RWPE1 (cell line): ENCODE results near the gene CEACAM5.
"Not testable (repeated sequence)": the region's sequence is repeated elsewhere in the genome, so short reads cannot be mapped to it uniquely, and the experiment has no call there.

Source experiments
- CTCF ChIA-PET: fragments of 350-600 bp; sonication (Branson Sonifier 250); formaldehyde crosslinking; extraction: SDS; loops from one replicate; lab custom pipeline; 2021; lab: Yijun Ruan, JAX
- POLR2A ChIA-PET: fragments of 400-600 bp; formaldehyde crosslinking; extraction: SDS; loops from one replicate; lab custom pipeline; 2020; ENCODE audit warnings: antibody characterized with exemption; ENCODE audit not compliant: low non-redundant PET; lab: Yijun Ruan, JAX
- DNase-seq: peaks from one replicate; pipeline ENCODE4 v3.0.0; 2012; ENCODE audit warnings: low spot score
- H3K27ac ChIP-seq: fragments of 450-650 bp; 2 replicates; pipeline ENCODE4 v1.5.1; 2017
- TF ChIP-seq, protein P1 (sequence below): fragments of 450-650 bp; conservative IDR thresholded peaks from 2 replicates; pipeline ENCODE4 v1.5.1; 2017; ENCODE audit warnings: low read depth, mild to moderate bottlenecking

The CEACAM5 gene

DNA sequence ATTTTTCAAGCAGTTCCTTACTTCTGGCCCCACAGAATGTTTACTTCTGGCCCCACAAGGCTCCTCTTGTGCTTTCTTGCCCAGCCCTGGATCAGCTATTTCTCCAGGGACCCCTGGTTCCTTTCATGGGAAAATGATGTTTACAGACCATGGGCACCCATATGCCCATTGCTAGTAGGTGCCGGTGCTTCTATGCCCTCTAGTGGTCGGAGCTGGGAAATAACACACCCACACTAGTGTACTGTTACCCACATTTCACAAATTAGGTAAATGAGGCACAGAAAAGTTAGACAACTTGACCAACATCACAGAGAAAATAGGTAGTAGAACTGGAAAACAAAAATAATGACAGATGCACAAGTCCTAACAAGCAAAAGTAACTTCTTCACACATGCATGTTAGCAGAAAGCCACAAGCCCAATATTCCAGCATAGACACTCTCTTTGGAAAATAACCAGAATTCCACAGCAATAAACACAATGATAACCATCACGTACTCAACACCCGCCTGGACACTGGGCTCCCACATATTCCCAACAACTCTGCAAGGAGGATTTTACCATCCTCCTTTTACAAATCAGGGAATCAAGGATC is 45.6 kb downstream of the CEACAM5 start:
- DNase-seq, result peak; percentile 15
- CTCF ChIA-PET, result interaction anchor here (0.6 to 2.8 kb wide), 17 partner anchors 10 to 646 kb away, joined by 3 to 23 read pairs (median 6); no protein-coding TSS in a partner anchor
- TF ChIP-seq, protein P1, sequence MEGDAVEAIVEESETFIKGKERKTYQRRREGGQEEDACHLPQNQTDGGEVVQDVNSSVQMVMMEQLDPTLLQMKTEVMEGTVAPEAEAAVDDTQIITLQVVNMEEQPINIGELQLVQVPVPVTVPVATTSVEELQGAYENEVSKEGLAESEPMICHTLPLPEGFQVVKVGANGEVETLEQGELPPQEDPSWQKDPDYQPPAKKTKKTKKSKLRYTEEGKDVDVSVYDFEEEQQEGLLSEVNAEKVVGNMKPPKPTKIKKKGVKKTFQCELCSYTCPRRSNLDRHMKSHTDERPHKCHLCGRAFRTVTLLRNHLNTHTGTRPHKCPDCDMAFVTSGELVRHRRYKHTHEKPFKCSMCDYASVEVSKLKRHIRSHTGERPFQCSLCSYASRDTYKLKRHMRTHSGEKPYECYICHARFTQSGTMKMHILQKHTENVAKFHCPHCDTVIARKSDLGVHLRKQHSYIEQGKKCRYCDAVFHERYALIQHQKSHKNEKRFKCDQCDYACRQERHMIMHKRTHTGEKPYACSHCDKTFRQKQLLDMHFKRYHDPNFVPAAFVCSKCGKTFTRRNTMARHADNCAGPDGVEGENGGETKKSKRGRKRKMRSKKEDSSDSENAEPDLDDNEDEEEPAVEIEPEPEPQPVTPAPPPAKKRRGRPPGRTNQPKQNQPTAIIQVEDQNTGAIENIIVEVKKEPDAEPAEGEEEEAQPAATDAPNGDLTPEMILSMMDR, result peak; percentile 81
- POLR2A ChIA-PET, result no interaction called here
- no peak overlapping the region for H3K27ac ChIP-seq

DNA sequence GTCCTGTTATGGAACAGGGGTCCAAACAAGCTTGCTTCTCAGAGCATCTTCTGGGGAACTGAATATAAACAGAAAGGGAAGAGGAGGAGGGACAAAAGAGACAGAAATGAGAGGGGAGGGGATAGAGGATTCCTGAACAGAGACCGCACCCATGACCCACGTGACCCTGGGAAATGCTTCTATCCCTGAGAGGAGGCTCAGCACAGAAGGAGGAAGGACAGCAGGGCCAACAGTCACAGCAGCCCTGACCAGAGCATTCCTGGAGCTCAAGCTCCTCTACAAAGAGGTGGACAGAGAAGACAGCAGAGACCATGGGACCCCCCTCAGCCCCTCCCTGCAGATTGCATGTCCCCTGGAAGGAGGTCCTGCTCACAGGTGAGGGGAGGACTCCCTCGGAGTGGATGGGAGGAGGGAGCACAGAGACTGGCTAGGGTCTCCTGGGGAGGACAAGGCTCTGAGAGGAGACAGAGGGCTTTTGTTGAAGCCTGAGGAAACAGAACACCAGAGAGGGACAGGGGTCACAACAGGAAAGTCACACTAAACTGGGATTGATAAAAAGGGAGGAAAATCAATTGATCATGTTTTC is 47.0 kb downstream of the CEACAM5 start, which contains the start of gene CEACAM6:
Gene CEACAM6, plus strand, starts transcription at position 203 of the 586 bp plus-strand sequence. Its CDS starts 109 bp downstream, at position 312.
- ChIA-PET CTCF (no interaction called here), POLR2A (no interaction called here)
- TF ChIP-seq, protein P1, result no peak
- no peak for DNase-seq
- no peak within 1 kb of the TSS for H3K27ac ChIP-seq

DNA sequence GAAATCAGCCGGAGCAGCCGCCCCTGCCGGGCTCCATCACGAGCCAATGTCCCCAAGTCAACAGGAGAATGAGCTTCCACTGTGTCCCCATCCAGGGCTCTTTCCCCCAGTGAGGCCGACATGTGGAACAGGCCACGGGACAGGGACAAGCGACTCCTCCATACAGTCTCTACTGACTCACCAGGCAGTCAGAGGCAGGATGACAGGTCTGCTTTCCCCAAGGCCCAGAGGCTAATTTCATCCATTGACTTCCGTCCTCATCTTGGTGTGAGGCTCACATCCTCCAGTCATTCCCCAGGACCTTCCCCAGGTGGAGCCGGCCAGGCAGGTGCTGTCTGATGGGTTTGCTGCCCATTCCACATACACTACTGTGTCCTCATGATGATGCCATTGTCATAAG is 50.4 kb downstream of the CEACAM5 start:
- ChIA-PET CTCF (interaction anchor here (0.6 kb wide), 1 partner anchor 78 kb away, joined by 3 read pairs; no protein-coding TSS in a partner anchor), POLR2A (no interaction called here)
- DNase-seq, result no peak
- H3K27ac ChIP-seq, result no peak overlapping the region
- TF ChIP-seq, protein P1, result no peak

DNA sequence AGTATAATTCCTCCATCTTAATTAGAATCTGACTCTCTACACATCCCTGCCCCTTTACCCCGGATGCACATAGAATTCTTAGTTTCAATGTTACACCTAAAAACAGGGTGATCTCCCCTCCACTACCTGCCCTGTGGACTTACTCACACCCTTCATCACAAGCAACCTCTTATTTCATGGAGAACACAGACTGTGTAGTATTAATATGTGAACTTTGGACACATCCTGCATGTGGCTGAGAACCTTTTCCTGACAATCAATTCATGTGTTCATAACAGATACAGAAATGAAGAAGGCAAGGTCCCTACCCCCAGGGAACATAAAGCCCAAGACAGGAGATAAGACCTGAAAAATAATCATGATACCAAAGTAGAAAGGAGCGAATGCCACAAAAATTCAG is 58.7 kb downstream of the CEACAM5 start:
- ChIA-PET POLR2A (no interaction called here), CTCF (interaction anchor here (0.6 kb wide), 2 partner anchors 10 to 14 kb away, joined by 3 read pairs; no protein-coding TSS in a partner anchor)
- H3K27ac ChIP-seq, result no peak overlapping the region
- DNase-seq, result no peak
- TF ChIP-seq, protein P1, result no peak

DNA sequence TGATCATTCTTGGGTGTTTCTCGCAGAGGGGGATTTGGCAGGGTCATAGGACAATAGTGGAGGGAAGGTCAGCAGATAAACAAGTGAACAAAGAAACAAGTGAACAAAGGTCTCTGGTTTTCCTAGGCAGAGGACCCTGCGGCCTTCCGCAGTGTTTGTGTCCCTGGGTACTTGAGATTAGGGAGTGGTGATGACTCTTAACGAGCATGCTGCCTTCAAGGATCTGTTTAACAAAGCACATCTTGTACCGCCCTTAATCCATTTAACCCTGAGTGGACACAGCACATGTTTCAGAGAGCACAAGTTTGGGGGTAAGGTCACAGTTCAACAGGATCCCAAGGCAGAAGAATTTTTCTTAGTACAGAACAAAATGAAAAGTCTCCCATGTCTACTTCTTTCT is 59.7 kb downstream of the CEACAM5 start:
- DNase-seq, H3K27ac ChIP-seq, CTCF ChIA-PET, POLR2A ChIA-PET: not testable (repeated sequence)

DNA sequence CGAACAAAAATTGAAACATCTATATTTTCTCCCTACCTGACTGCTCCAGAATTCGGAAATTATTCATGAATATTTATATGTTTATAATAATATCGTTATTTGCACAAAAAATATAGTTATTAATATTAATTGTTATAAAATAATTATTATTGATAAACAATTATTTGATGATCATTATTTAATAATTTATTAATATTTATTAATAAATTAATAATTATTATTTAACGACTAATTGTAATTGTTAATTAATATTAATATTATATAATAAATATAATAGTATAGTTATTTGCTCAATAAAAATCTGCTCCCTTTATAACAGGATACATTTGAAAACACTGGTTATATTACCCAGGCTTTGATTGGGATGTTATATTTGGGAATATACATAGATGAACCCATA is 61.2 kb downstream of the CEACAM5 start:
- TF ChIP-seq, protein P1, result no peak
- DNase-seq, result no peak
- H3K27ac ChIP-seq, result no peak overlapping the region
- POLR2A ChIA-PET, result interaction anchor here (0.7 kb wide), 1 partner anchor 1760 kb away, joined by 17 read pairs; no protein-coding TSS in a partner anchor
- CTCF ChIA-PET, result no interaction called here

DNA sequence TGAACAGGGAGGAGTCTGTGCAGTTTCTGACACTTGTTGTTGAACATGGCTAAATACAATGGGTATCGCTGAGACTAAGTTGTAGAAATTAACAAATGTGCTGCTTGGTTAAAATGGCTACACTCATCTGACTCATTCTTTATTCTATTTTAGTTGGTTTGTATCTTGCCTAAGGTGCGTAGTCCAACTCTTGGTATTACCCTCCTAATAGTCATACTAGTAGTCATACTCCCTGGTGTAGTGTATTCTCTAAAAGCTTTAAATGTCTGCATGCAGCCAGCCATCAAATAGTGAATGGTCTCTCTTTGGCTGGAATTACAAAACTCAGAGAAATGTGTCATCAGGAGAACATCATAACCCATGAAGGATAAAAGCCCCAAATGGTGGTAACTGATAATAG is 63.0 kb downstream of the CEACAM5 start:
- POLR2A ChIA-PET, result no interaction called here
- CTCF ChIA-PET, result no interaction called here
- TF ChIP-seq, protein P1, result no peak
- H3K27ac ChIP-seq, result no peak overlapping the region
- no peak for DNase-seq
